A673 (cell line): ENCODE data around the gene ERF.

Experiments
- EZH2 ChIP-seq: fragments of 200-600 bp; sonication (generic); IDR thresholded peaks from 2 replicates; pipeline ENCODE4 v1.6.1; 2017; ENCODE audit warnings: borderline replicate concordance, low read depth, mild to moderate bottlenecking, mixed read lengths, antibody characterized with exemption, low read length; ENCODE audit not compliant: poor library complexity, severe bottlenecking
- TF ChIP-seq, protein P1 (sequence below): fragments of 300-800, 200-600 bp; sonication (generic); conservative IDR thresholded peaks from 2 replicates; pipeline ENCODE4 v1.5.1; 2017; ENCODE audit warnings: low read depth, mild to moderate bottlenecking, antibody characterized with exemption, low read length, moderate library complexity, mixed read lengths

DNA sequence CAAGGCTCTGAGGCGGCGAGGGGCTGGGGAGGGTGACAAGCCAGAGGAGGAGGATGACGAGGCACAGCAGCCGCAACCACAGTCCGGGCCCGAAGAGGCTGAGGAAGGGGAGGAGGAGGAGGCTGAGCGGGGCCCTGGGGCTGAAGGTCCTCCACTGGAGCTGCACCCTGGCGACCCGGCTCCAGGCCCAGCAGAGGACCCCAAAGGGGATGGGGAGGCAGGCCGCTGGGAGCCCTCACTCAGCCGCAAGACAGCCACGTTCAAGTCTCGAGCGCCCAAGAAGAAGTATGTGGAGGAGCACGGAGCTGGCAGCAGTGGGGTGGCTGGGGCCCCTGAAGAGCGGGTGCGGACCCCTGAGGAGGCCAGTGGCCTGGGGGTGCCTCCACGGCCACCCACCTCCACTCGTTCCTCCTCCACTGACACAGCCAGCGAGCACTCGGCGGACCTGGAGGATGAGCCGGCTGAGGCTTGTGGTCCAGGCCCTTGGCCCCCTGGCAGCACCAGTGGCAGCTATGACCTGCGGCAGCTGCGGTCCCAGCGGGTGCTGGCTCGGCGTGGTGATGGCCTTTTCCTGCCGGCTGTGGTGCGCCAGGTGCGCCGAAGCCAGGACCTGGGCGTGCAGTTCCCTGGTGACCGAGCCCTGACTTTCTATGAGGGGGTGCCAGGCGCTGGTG is 17.1 kb upstream of the ERF start:
- TF ChIP-seq, protein P1, sequence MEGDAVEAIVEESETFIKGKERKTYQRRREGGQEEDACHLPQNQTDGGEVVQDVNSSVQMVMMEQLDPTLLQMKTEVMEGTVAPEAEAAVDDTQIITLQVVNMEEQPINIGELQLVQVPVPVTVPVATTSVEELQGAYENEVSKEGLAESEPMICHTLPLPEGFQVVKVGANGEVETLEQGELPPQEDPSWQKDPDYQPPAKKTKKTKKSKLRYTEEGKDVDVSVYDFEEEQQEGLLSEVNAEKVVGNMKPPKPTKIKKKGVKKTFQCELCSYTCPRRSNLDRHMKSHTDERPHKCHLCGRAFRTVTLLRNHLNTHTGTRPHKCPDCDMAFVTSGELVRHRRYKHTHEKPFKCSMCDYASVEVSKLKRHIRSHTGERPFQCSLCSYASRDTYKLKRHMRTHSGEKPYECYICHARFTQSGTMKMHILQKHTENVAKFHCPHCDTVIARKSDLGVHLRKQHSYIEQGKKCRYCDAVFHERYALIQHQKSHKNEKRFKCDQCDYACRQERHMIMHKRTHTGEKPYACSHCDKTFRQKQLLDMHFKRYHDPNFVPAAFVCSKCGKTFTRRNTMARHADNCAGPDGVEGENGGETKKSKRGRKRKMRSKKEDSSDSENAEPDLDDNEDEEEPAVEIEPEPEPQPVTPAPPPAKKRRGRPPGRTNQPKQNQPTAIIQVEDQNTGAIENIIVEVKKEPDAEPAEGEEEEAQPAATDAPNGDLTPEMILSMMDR: no peak
- TF ChIP-seq EZH2: no peak
